HepG2 (cell line): ENCODE results near the gene AOX1. TPM values are rescaled to one million over a fixed set of nuclear protein-coding genes. Genes with fewer than 3 reads are reported as not detected.

ENCODE experiments used
- CBFB ChIP-seq: sonication (generic); formaldehyde crosslinking; IDR thresholded peaks from 2 replicates; pipeline ENCODE4 v1.4.0; 2020; ENCODE audit warnings: missing genetic modification reagents
- CCDC6 ChIP-seq: sonication (generic); formaldehyde crosslinking; IDR thresholded peaks from 2 replicates; pipeline ENCODE4 v1.8.1; 2022; ENCODE audit warnings: mild to moderate bottlenecking, missing genetic modification reagents, moderate library complexity
- CEBPB ChIP-seq: IDR thresholded peaks from 2 replicates; pipeline ENCODE4 v1.6.1; 2011; ENCODE audit warnings: low read depth, low read length, improper control_type of control experiment, borderline replicate concordance
- DRAP1 ChIP-seq: IDR thresholded peaks from 2 replicates; pipeline ENCODE4 v1.6.1; 2016; ENCODE audit warnings: missing genetic modification reagents, missing compliant biosample characterization
- EHMT2 ChIP-seq: fragments of 200-600 bp; sonication (generic); IDR thresholded peaks from 2 replicates; pipeline ENCODE4 v1.7.0; 2017; ENCODE audit warnings: antibody characterized with exemption, low read depth, low read length, borderline replicate concordance
- IRF2 ChIP-seq: IDR thresholded peaks from 2 replicates; pipeline ENCODE4 v1.6.1; 2018; ENCODE audit warnings: missing genetic modification reagents, missing compliant biosample characterization
- KMT2A ChIP-seq: sonication (generic); formaldehyde crosslinking; IDR thresholded peaks from 2 replicates; pipeline ENCODE4 v1.4.0; 2020; ENCODE audit warnings: missing genetic modification reagents
- LCORL ChIP-seq, 2 experiments: fragments of 450-650 bp in 1 of 2; sonication (generic) in 1 of 2; formaldehyde crosslinking in 1 of 2; IDR thresholded peaks; 2 replicates each; pipeline versions ENCODE4 v1.5.0 to v1.6.1; 2017 to 2020; ENCODE audit warnings: antibody characterized with exemption in 1 of 2, missing genetic modification reagents in 1 of 2
- NCOA2 ChIP-seq: sonication (generic); formaldehyde crosslinking; IDR thresholded peaks from 2 replicates; pipeline ENCODE4 v1.8.0; 2022; ENCODE audit warnings: inconsistent platforms
- NFATC3 ChIP-seq: sonication (generic); formaldehyde crosslinking; IDR thresholded peaks from 2 replicates; pipeline ENCODE4 v1.5.1; 2020; ENCODE audit warnings: mild to moderate bottlenecking, missing genetic modification reagents
- NPAS2 ChIP-seq: sonication (generic); formaldehyde crosslinking; IDR thresholded peaks from 2 replicates; pipeline ENCODE4 v1.8.0; 2022; ENCODE audit warnings: mild to moderate bottlenecking, missing genetic modification reagents, borderline replicate concordance
- NR2F2 ChIP-seq: IDR thresholded peaks from 2 replicates; pipeline ENCODE4 v1.6.1; 2012; ENCODE audit warnings: low read depth, inconsistent platforms, borderline replicate concordance
- PHB2 ChIP-seq: fragments of 450-650 bp; IDR thresholded peaks from 2 replicates; pipeline ENCODE4 v1.6.1; 2018; ENCODE audit not compliant: partially characterized antibody
- RAD21 ChIP-seq: fragments of 450-650 bp; formaldehyde crosslinking; IDR thresholded peaks from 2 replicates; pipeline ENCODE4 v1.5.0; 2020; ENCODE audit warnings: mild to moderate bottlenecking
- RXRB ChIP-seq: IDR thresholded peaks from 2 replicates; pipeline ENCODE4 v1.6.1; 2016; ENCODE audit warnings: borderline replicate concordance, missing genetic modification reagents, missing compliant biosample characterization
- SALL2 ChIP-seq: sonication (generic); formaldehyde crosslinking; IDR thresholded peaks from 2 replicates; pipeline ENCODE4 v1.8.1; 2023; ENCODE audit warnings: mild to moderate bottlenecking, missing genetic modification reagents, inconsistent platforms
- SCMH1 ChIP-seq: sonication (generic); formaldehyde crosslinking; IDR thresholded peaks from 2 replicates; pipeline ENCODE4 v1.9.0; 2021; ENCODE audit warnings: missing genetic modification reagents, mild to moderate bottlenecking, borderline replicate concordance
- SRF ChIP-seq: IDR thresholded peaks from 2 replicates; pipeline ENCODE4 v1.6.1; 2011; ENCODE audit warnings: mild to moderate bottlenecking, low read depth, low read length, moderate library complexity
- TCF12 ChIP-seq, 2 experiments: fragments of 450-650 bp in 1 of 2; sonication (generic) in 1 of 2; formaldehyde crosslinking in 1 of 2; IDR thresholded peaks; 2 replicates each; pipeline versions ENCODE4 v1.6.1 to v1.8.0; 2017 to 2022; ENCODE audit warnings: antibody characterized with exemption in 1 of 2, mild to moderate bottlenecking in 1 of 2, missing genetic modification reagents in 1 of 2, moderate library complexity in 1 of 2
- XBP1 ChIP-seq: sonication (generic); formaldehyde crosslinking; IDR thresholded peaks from 2 replicates; pipeline ENCODE4 v1.5.0; 2020; ENCODE audit warnings: missing genetic modification reagents
- ZMAT3 ChIP-seq: sonication (generic); formaldehyde crosslinking; conservative IDR thresholded peaks from 2 replicates; pipeline ENCODE4 v1.7.0; 2021; ENCODE audit warnings: missing genetic modification reagents
- ZNF256 ChIP-seq: sonication (generic); formaldehyde crosslinking; conservative IDR thresholded peaks from 2 replicates; pipeline ENCODE4 v1.4.0; 2020; ENCODE audit warnings: missing genetic modification reagents
- ZNF30 ChIP-seq: sonication (generic); formaldehyde crosslinking; IDR thresholded peaks from 2 replicates; pipeline ENCODE4 v1.5.0; 2020; ENCODE audit warnings: mild to moderate bottlenecking, missing genetic modification reagents
- ZNF772 ChIP-seq: sonication (generic); formaldehyde crosslinking; IDR thresholded peaks from 2 replicates; pipeline ENCODE4 v1.5.0; 2020; ENCODE audit warnings: mild to moderate bottlenecking, missing genetic modification reagents
- ZSCAN25 ChIP-seq: sonication (generic); formaldehyde crosslinking; IDR thresholded peaks from 2 replicates; pipeline ENCODE4 v1.8.0; 2022; ENCODE audit warnings: mild to moderate bottlenecking, missing genetic modification reagents
- polyA plus RNA-seq, 8 experiments: library from polyadenylated mRNA; depleted of rRNA in 3 of 8; stranded (reverse) in 7 of 8; unstranded in 1 of 8; fragments of >200 nt; fragmentation: Illumina TruSeq in 4 of 8; extraction: Trizol in 4 of 8; gene quantifications; 2 replicates each; pipeline versions ENCODE4 v1.2.1 to v1.2.3, GENCODE V29; 2011 to 2016; ENCODE audit warnings: low read depth in 4 of 8, missing spikeins in 1 of 8, mixed read lengths in 1 of 8; ENCODE audit not compliant: insufficient read depth in 1 of 8
- total RNA-seq, 5 experiments: library from RNA; depleted of rRNA; stranded (reverse); fragments of >200 nt; fragmentation: Illumina TruSeq; extraction: Trizol; gene quantifications; 2 replicates each; pipeline ENCODE4 v1.2.3, GENCODE V29; 2016; ENCODE audit warnings: low read depth in 1 of 5
- TF ChIP-seq, protein P1 (sequence below): sonication (generic); formaldehyde crosslinking; conservative IDR thresholded peaks from 2 replicates; pipeline ENCODE4 v1.5.0; 2020; ENCODE audit warnings: missing genetic modification reagents
- TF ChIP-seq, protein P2 (sequence below): sonication (generic); formaldehyde crosslinking; IDR thresholded peaks from 2 replicates; pipeline ENCODE4 v1.4.0; 2020; ENCODE audit warnings: mild to moderate bottlenecking, missing genetic modification reagents
- TF ChIP-seq, protein P3 (sequence below): sonication (generic); formaldehyde crosslinking; conservative IDR thresholded peaks from 2 replicates; pipeline ENCODE4 v1.4.0; 2020; ENCODE audit warnings: missing genetic modification reagents

Gene AOX1
- total and polyA plus RNA-seq, 2 of the 13 experiments (the other 11 are each of a cell fraction or from before 2014, with no cell fraction given) = 9.2 to 18.0 TPM

- TF ChIP-seq CBFB (CRISPR knock-in tag) (0 out of 2 replicates have a peak, but pooled peaks have one; percentile 56), NR2F2 (peak; percentile 95), CEBPB (peak; percentile 66; the same call in 1 of the 2 replicates), PHB2 (no peak), ZMAT3 (CRISPR knock-in tag) (no peak), CCDC6 (CRISPR knock-in tag) (no peak), NFATC3 (CRISPR knock-in tag) (no peak), IRF2 (0 out of 2 replicates have a peak, but pooled peaks have one; percentile 42), RXRB (CRISPR knock-in tag) (peak; percentile 95), ZNF30 (CRISPR knock-in tag) (no peak), ZSCAN25 (CRISPR knock-in tag) (no peak), ZNF772 (CRISPR knock-in tag) (no peak), NPAS2 (CRISPR knock-in tag) (no peak), SCMH1 (CRISPR knock-in tag) (no peak), XBP1 (CRISPR knock-in tag) (no peak), SALL2 (CRISPR knock-in tag) (no peak), RAD21 (no peak), LCORL (IDR thresholded peaks at IDR 0.05) (peak; percentile 61; the same call in 1 of the 2 replicates), LCORL (CRISPR knock-in tag; IDR thresholded peaks at IDR 0.05) (no peak), EHMT2 (no peak), ZNF256 (CRISPR knock-in tag) (no peak), NCOA2 (CRISPR knock-in tag) (peak; percentile 92), TCF12 (IDR thresholded peaks at IDR 0.05) (no peak), TCF12 (CRISPR knock-in tag; IDR thresholded peaks at IDR 0.05) (peak; percentile 51; the same call in 1 of the 2 replicates), DRAP1 (CRISPR knock-in tag) (peak; percentile 24; the same call in 1 of the 2 replicates), KMT2A (CRISPR knock-in tag) (no peak), SRF (no peak)
- TF ChIP-seq, protein P1, sequence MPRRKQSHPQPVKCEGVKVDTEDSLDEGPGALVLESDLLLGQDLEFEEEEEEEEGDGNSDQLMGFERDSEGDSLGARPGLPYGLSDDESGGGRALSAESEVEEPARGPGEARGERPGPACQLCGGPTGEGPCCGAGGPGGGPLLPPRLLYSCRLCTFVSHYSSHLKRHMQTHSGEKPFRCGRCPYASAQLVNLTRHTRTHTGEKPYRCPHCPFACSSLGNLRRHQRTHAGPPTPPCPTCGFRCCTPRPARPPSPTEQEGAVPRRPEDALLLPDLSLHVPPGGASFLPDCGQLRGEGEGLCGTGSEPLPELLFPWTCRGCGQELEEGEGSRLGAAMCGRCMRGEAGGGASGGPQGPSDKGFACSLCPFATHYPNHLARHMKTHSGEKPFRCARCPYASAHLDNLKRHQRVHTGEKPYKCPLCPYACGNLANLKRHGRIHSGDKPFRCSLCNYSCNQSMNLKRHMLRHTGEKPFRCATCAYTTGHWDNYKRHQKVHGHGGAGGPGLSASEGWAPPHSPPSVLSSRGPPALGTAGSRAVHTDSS (CRISPR knock-in tag) = no peak
- TF ChIP-seq, protein P2, sequence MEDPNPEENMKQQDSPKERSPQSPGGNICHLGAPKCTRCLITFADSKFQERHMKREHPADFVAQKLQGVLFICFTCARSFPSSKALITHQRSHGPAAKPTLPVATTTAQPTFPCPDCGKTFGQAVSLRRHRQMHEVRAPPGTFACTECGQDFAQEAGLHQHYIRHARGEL (CRISPR knock-in tag) = no peak
- TF ChIP-seq, protein P3, sequence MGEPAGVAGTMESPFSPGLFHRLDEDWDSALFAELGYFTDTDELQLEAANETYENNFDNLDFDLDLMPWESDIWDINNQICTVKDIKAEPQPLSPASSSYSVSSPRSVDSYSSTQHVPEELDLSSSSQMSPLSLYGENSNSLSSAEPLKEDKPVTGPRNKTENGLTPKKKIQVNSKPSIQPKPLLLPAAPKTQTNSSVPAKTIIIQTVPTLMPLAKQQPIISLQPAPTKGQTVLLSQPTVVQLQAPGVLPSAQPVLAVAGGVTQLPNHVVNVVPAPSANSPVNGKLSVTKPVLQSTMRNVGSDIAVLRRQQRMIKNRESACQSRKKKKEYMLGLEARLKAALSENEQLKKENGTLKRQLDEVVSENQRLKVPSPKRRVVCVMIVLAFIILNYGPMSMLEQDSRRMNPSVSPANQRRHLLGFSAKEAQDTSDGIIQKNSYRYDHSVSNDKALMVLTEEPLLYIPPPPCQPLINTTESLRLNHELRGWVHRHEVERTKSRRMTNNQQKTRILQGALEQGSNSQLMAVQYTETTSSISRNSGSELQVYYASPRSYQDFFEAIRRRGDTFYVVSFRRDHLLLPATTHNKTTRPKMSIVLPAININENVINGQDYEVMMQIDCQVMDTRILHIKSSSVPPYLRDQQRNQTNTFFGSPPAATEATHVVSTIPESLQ (CRISPR knock-in tag) = no peak
Observed at GRCh38 chr2:200702646-200703118, 116.9 kb downstream of the AOX1 start (continued).
